ENCODE data around the gene DYDC2.

DNA sequence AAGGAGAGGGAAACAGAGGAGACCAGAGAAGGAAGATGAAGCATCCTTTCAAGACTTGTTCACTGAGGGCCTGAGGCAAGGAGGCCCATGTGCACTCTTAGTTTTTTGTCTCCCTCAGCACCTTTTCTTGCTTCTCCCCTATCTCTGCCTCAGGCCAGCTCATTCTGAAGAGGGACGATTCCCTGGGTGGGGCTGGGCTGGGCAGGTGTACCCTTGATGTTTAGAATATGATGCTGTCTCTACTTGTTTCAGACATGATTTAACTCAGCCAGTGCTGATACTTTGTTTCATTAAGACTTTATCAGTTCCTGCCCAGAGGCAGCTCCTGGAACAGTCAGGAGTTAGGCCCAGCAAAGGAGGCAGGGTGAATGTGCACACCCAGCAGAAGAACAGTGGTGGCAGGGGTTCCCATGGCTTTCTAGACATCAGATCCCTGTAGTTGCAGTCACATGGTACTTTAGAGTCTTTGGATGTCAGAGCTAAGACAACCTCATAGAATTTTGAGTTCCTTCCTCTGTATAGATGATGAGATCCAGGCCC lies 55.2 kb downstream of the DYDC2 start:
- TF ChIP-seq POLR2A (IDR thresholded peaks at IDR 0.05; ENCODE audit: low read depth, low read length): no peak
- TF ChIP-seq, protein P1, sequence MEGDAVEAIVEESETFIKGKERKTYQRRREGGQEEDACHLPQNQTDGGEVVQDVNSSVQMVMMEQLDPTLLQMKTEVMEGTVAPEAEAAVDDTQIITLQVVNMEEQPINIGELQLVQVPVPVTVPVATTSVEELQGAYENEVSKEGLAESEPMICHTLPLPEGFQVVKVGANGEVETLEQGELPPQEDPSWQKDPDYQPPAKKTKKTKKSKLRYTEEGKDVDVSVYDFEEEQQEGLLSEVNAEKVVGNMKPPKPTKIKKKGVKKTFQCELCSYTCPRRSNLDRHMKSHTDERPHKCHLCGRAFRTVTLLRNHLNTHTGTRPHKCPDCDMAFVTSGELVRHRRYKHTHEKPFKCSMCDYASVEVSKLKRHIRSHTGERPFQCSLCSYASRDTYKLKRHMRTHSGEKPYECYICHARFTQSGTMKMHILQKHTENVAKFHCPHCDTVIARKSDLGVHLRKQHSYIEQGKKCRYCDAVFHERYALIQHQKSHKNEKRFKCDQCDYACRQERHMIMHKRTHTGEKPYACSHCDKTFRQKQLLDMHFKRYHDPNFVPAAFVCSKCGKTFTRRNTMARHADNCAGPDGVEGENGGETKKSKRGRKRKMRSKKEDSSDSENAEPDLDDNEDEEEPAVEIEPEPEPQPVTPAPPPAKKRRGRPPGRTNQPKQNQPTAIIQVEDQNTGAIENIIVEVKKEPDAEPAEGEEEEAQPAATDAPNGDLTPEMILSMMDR (conservative IDR thresholded peaks at IDR 0.05; ENCODE audit: low read depth, low read length): no peak
- no peak for TF ChIP-seq RAD21 (IDR thresholded peaks at IDR 0.05; ENCODE audit: low read length)
- no peak for TF ChIP-seq MAZ (IDR thresholded peaks at IDR 0.05; ENCODE audit: borderline replicate concordance, low read depth, low read length)
- TF ChIP-seq MAFK (IDR thresholded peaks at IDR 0.05; ENCODE audit: low read depth, low read length): no peak
- TF ChIP-seq, protein P2, sequence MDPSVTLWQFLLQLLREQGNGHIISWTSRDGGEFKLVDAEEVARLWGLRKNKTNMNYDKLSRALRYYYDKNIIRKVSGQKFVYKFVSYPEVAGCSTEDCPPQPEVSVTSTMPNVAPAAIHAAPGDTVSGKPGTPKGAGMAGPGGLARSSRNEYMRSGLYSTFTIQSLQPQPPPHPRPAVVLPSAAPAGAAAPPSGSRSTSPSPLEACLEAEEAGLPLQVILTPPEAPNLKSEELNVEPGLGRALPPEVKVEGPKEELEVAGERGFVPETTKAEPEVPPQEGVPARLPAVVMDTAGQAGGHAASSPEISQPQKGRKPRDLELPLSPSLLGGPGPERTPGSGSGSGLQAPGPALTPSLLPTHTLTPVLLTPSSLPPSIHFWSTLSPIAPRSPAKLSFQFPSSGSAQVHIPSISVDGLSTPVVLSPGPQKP (IDR thresholded peaks at IDR 0.05; ENCODE audit: borderline replicate concordance, low read depth, low read length): no peak
- TF ChIP-seq, protein P3, sequence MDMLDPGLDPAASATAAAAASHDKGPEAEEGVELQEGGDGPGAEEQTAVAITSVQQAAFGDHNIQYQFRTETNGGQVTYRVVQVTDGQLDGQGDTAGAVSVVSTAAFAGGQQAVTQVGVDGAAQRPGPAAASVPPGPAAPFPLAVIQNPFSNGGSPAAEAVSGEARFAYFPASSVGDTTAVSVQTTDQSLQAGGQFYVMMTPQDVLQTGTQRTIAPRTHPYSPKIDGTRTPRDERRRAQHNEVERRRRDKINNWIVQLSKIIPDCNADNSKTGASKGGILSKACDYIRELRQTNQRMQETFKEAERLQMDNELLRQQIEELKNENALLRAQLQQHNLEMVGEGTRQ (IDR thresholded peaks at IDR 0.05; ENCODE audit: low read depth, low read length): no peak
- no peak for TF ChIP-seq SMC3 (IDR thresholded peaks at IDR 0.05; ENCODE audit: low read depth, low read length)
- TF ChIP-seq FOS (IDR thresholded peaks at IDR 0.05; ENCODE audit: low read depth, low read length): no peak
- TF ChIP-seq CHD1 (IDR thresholded peaks at IDR 0.05; ENCODE audit: low read depth, low read length): no peak
- TF ChIP-seq NFE2L2 (IDR thresholded peaks at IDR 0.05; ENCODE audit: low read depth, low read length): no peak
